MM.1S (cell line): ENCODE results near the gene ADAMTS18.

Source experiments
- DNase-seq: peaks from one replicate; pipeline ENCODE4 v3.0.0-alpha.2; 2015
- H2AFZ ChIP-seq: fragments of 300-600 bp; sonication (generic); 2 replicates; pipeline ENCODE4 v1.6.0; 2016; ENCODE audit warnings: antibody characterized with exemption, low read length
- H3F3A ChIP-seq: fragments of 300-600 bp; sonication (generic); 2 replicates; pipeline ENCODE4 v1.6.1; 2016; ENCODE audit warnings: mild to moderate bottlenecking, antibody characterized with exemption, low read length, moderate library complexity, mixed read lengths; ENCODE audit not compliant: insufficient read depth
- H3K27ac ChIP-seq: fragments of 300-600 bp; sonication (generic); 2 replicates; pipeline ENCODE4 v1.5.1; 2016; ENCODE audit warnings: mild to moderate bottlenecking, low read length
- H3K27me3 ChIP-seq: fragments of 300-600 bp; sonication (generic); replicated peaks from 2 replicates; pipeline ENCODE4 v1.6.0; 2016; ENCODE audit warnings: low read length; ENCODE audit not compliant: insufficient read depth
- H3K36me3 ChIP-seq: fragments of 300-600 bp; sonication (generic); replicated peaks from 2 replicates; pipeline ENCODE4 v1.6.1; 2016; ENCODE audit warnings: mild to moderate bottlenecking, low read length, mixed read lengths; ENCODE audit not compliant: insufficient read depth
- H3K4me1 ChIP-seq: fragments of 300-600 bp; sonication (generic); 2 replicates; pipeline ENCODE4 v1.6.1; 2016; ENCODE audit warnings: low read length, mixed read lengths
- H3K4me2 ChIP-seq: fragments of 300-600 bp; sonication (generic); 2 replicates; pipeline ENCODE4 v1.6.0; 2016; ENCODE audit warnings: low read depth, low read length
- H3K4me3 ChIP-seq: fragments of 300-600 bp; sonication (generic); 2 replicates; pipeline ENCODE4 v1.5.1; 2016; ENCODE audit warnings: low read length, mixed read lengths
- H3K79me2 ChIP-seq: fragments of 300-600 bp; sonication (generic); 2 replicates; pipeline ENCODE4 v1.6.1; 2016; ENCODE audit warnings: mixed run types, low read length, mixed read lengths
- H3K9ac ChIP-seq: fragments of 300-600 bp; sonication (generic); 2 replicates; pipeline ENCODE4 v1.6.1; 2016; ENCODE audit warnings: low read length, mixed read lengths
- H3K9me2 ChIP-seq: fragments of 300-600 bp; sonication (generic); replicated peaks from 2 replicates; pipeline ENCODE4 v1.6.1; 2016; ENCODE audit warnings: mild to moderate bottlenecking, low read length, mixed read lengths; ENCODE audit not compliant: insufficient read depth
- H3K9me3 ChIP-seq: fragments of 300-600 bp; sonication (generic); replicated peaks from 2 replicates; pipeline ENCODE4 v1.6.1; 2016; ENCODE audit warnings: mild to moderate bottlenecking, low read length, mixed read lengths; ENCODE audit not compliant: insufficient read depth
- H4K20me1 ChIP-seq: fragments of 300-600 bp; sonication (generic); 2 replicates; pipeline ENCODE4 v1.6.1; 2016; ENCODE audit warnings: mild to moderate bottlenecking, low read length, moderate library complexity, mixed read lengths; ENCODE audit not compliant: insufficient read depth
- CTCF ChIP-seq: fragments of 300-600 bp; sonication (generic); IDR thresholded peaks from 2 replicates; pipeline ENCODE4 v1.5.1; 2016; ENCODE audit warnings: antibody characterized with exemption, low read length, mixed read lengths
- EZH2 ChIP-seq: fragments of 300-600 bp; sonication (generic); optimal IDR thresholded peaks from 2 replicates; pipeline ENCODE3; 2017; ENCODE audit warnings: low read depth, mild to moderate bottlenecking, antibody characterized with exemption, low read length, mixed read lengths
- EZH2phosphoT487 ChIP-seq: fragments of 300-600 bp; sonication (generic); IDR thresholded peaks from 2 replicates; pipeline ENCODE4 v1.6.1; 2018; ENCODE audit warnings: antibody characterized with exemption, low read length

The ADAMTS18 gene

GRCh38 chr16:77236063-77236511, 198.7 kb downstream of the ADAMTS18 start:
- Histone ChIP-seq H3K4me3 (no peak overlapping the region), H3K79me2 (no peaks in the 10 kb centered on the region), H3K27ac (no peak overlapping the region), H3K27me3 (no peaks in the 10 kb centered on the region), H3K9me3 (no peaks in the 10 kb centered on the region), H3K9me2 (no peaks in the 10 kb centered on the region), H3F3A (no peaks in the 10 kb centered on the region), H3K4me2 (peak overlapping the region; percentile 41; the same call in 1 of the 2 replicates), H3K36me3 (no peaks in the 10 kb centered on the region), H2AFZ (no peak overlapping the region), H3K9ac (no peak overlapping the region), H3K4me1 (no peaks in the 10 kb centered on the region), H4K20me1 (no peaks in the 10 kb centered on the region)
- TF ChIP-seq EZH2phosphoT487 (no peak), CTCF (peak; percentile 86)
- DNase-seq, result peak; percentile 67

DNA sequence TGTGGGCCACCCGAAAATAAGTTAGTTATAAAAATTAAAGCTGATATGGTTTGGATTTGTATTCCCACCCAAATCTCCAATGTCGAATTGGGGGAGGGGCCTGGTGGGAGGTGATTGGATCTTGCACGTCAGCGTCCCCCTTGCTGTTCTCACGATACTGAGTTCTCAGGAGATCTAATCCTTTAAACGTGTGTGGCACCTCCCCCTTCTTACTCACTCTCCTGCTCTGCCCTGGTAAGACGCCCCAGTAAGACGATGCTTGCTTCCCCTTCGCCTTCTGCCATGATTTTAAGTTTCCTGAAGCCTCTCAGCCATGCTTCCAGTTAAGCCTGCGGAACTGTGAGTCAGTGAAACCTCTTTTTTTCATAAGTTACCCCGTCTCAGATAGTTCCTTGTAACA, 200.2 kb downstream of the ADAMTS18 start:
- H3K4me1 ChIP-seq, result no peaks in the 10 kb centered on the region
- no peaks in the 10 kb centered on the region for H3K27me3 ChIP-seq
- no peak overlapping the region for H3K9ac ChIP-seq
- H3K4me3 ChIP-seq, result no peak overlapping the region
- DNase-seq, result no peak
- no peaks in the 10 kb centered on the region for H3K9me2 ChIP-seq
- H3F3A ChIP-seq, result no peaks in the 10 kb centered on the region
- H3K79me2 ChIP-seq, result no peaks in the 10 kb centered on the region
- H3K4me2 ChIP-seq, result no peak overlapping the region
- no peaks in the 10 kb centered on the region for H3K9me3 ChIP-seq
- no peaks in the 10 kb centered on the region for H3K36me3 ChIP-seq
- no peak for TF ChIP-seq EZH2phosphoT487
- no peak for TF ChIP-seq CTCF
- no peak for TF ChIP-seq EZH2
- H4K20me1 ChIP-seq, result no peaks in the 10 kb centered on the region
- H2AFZ ChIP-seq, result no peak overlapping the region
- H3K27ac ChIP-seq, result no peak overlapping the region

DNA sequence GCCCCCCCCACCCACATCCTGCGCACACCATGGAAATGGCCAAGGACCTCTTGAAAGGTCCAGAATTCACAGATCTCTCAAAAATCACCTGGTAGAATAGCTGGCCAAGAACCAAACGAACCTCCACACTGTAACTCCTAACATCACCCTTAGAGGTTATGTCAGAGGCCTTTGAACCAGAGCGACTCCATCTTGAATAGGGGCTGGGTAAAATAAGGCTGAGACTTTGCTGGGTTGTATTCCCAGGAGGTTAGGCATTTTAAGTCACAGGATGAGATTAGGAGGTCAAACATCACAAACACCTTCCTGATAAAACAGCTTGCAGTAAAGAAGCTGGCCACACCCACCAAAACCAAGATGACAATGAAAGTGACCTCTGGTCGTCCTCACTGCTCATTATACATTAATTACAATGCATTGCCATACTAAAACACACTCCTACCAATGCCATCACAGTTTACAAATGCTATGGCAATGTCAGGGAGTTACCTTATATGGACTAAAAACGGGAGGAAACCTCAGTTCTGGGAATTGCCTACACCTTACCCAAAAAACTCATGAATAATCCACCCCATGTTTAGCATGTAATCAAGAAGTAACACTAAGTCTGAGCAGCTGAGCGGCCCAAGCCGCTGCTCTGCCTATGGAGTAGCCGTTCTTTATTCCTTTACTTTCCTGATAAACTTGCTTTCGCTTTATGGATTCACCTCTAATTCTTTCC, 200.9 kb downstream of the ADAMTS18 start:
- no peak overlapping the region for H2AFZ ChIP-seq
- no peaks in the 10 kb centered on the region for H4K20me1 ChIP-seq
- H3K36me3 ChIP-seq, result no peaks in the 10 kb centered on the region
- no peaks in the 10 kb centered on the region for H3K79me2 ChIP-seq
- no peak for DNase-seq
- H3K9me2 ChIP-seq, result no peaks in the 10 kb centered on the region
- H3K4me1 ChIP-seq, result no peaks in the 10 kb centered on the region
- no peak for TF ChIP-seq EZH2phosphoT487
- no peak for TF ChIP-seq EZH2
- no peak for TF ChIP-seq CTCF
- H3K9ac ChIP-seq, result no peak overlapping the region
- no peak overlapping the region for H3K4me3 ChIP-seq
- no peaks in the 10 kb centered on the region for H3K27me3 ChIP-seq
- H3F3A ChIP-seq, result no peaks in the 10 kb centered on the region
- H3K27ac ChIP-seq, result no peak overlapping the region
- H3K9me3 ChIP-seq, result no peaks in the 10 kb centered on the region
- H3K4me2 ChIP-seq, result no peak overlapping the region
